Ishikawa (cell line): ENCODE data around the gene CIAO2A.

ENCODE experiments used
- CEBPB ChIP-seq: IDR thresholded peaks from 2 replicates; pipeline ENCODE4 v1.6.1; 2012
- EP300 ChIP-seq: IDR thresholded peaks from 2 replicates; pipeline ENCODE4 v1.6.1; 2012; ENCODE audit warnings: borderline replicate concordance
- RAD21 ChIP-seq: IDR thresholded peaks from 2 replicates; pipeline ENCODE4 v1.6.1; 2012; ENCODE audit warnings: low read depth
- TEAD4 ChIP-seq: IDR thresholded peaks from 2 replicates; pipeline ENCODE4 v1.6.1; 2012

- TF ChIP-seq CEBPB (no peak), TEAD4 (no peak), RAD21 (no peak), EP300 (no peak)
These were observed 61.3 kb downstream of the CIAO2A start for GRCh38 chr15:64032329-64032728.
